ENCODE data around the gene MAN1C1.

DNA sequence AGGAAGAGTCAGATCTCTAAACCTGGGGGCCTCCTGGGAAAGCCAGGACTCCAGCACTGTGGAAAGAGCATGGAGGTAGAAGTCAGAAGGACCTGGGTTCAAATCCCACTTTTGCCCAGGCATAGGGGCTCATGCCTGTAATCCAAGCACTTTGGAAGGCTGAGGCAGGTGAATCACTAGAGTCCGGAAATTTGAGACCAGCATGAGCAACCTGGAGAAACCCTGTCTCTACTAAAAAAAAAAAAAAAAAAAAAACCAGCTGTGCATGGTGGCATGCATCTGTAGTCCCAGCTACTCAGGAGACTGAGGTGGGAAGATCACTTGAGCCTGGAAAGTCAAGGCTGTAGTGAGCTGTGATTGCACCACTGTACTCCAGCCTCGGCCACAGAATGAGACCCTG, 41.4 kb upstream of the MAN1C1 start:
- TF ChIP-seq, protein P1, sequence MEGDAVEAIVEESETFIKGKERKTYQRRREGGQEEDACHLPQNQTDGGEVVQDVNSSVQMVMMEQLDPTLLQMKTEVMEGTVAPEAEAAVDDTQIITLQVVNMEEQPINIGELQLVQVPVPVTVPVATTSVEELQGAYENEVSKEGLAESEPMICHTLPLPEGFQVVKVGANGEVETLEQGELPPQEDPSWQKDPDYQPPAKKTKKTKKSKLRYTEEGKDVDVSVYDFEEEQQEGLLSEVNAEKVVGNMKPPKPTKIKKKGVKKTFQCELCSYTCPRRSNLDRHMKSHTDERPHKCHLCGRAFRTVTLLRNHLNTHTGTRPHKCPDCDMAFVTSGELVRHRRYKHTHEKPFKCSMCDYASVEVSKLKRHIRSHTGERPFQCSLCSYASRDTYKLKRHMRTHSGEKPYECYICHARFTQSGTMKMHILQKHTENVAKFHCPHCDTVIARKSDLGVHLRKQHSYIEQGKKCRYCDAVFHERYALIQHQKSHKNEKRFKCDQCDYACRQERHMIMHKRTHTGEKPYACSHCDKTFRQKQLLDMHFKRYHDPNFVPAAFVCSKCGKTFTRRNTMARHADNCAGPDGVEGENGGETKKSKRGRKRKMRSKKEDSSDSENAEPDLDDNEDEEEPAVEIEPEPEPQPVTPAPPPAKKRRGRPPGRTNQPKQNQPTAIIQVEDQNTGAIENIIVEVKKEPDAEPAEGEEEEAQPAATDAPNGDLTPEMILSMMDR (IDR thresholded peaks at IDR 0.05), result no peak
- TF ChIP-seq EP300 (IDR thresholded peaks at IDR 0.05) (no peak), POLR2A (IDR thresholded peaks at IDR 0.05) (no peak), POLR2AphosphoS5 (IDR thresholded peaks at IDR 0.05) (no peak)

Data from sigmoid colon (tissue), 4 donors.